Aorta (tissue), 5 donors: ENCODE measurements around the gene AK8. TPM values are rescaled to one million over a fixed set of nuclear protein-coding genes. Genes with fewer than 3 reads are reported as not detected.

Experiments used
- ATAC-seq: fragments of 200-7000 bp; cut with Tn5 transposase; one replicate; pipeline ENCODE4 v1.9.1; 2022; ENCODE audit warnings: moderate library complexity; ENCODE audit not compliant: low FRiP score
- DNase-seq, 2 donors: peaks; one replicate each; pipeline ENCODE4 v3.0.0-alpha.2; 2020
- H3K27ac ChIP-seq, 2 donors: one replicate each; pipeline ENCODE4 v1.5.1; 2013; ENCODE audit warnings: low read length in 2 of 2, mild to moderate bottlenecking in 2 of 2, moderate library complexity in 2 of 2, control low read depth in 1 of 2, inconsistent platforms in 1 of 2, low read depth in 1 of 2
- H3K27me3 ChIP-seq, 2 donors: one replicate each; pipeline ENCODE4 v1.6.1; 2013; ENCODE audit warnings: control low read depth in 1 of 2, low read length in 1 of 2, mild to moderate bottlenecking in 1 of 2, moderate library complexity in 1 of 2; ENCODE audit not compliant: insufficient read depth in 2 of 2, control insufficient read depth in 1 of 2
- H3K36me3 ChIP-seq, 2 donors: one replicate each; pipeline ENCODE4 v1.6.1; 2013; ENCODE audit warnings: control low read depth in 1 of 2, low read length in 1 of 2, mild to moderate bottlenecking in 1 of 2; ENCODE audit not compliant: insufficient read depth in 2 of 2, control insufficient read depth in 1 of 2
- H3K4me1 ChIP-seq, 2 donors: one replicate each; pipeline ENCODE4 v1.6.1; 2013; ENCODE audit warnings: low read length in 2 of 2, control low read depth in 1 of 2, mild to moderate bottlenecking in 1 of 2, moderate library complexity in 1 of 2; ENCODE audit not compliant: insufficient read depth in 2 of 2, control insufficient read depth in 1 of 2
- H3K4me3 ChIP-seq, 2 donors: one replicate each; pipeline ENCODE4 v1.5.1; 2013; ENCODE audit warnings: low read length in 2 of 2, control low read depth in 1 of 2, mild to moderate bottlenecking in 1 of 2
- H3K9me3 ChIP-seq: one replicate; pipeline ENCODE4 v1.6.1; 2013; ENCODE audit warnings: mild to moderate bottlenecking, low read length; ENCODE audit not compliant: control insufficient read depth
- whole genome bisulfite sequencing, 2 donors: extraction: QIAGEN DNeasy Blood & Tissue Kit; methylation state at CpG; one replicate each; pipeline ENCODE4 v1.1.7; 2013; 5-methylcytosine and 5-hydroxymethylcytosine counted together
- intact Hi-C, 2 donors: fragments of 100-400 bp; cut with DNase I; formaldehyde crosslinking; loops; one replicate each; pipeline versions ENCODE4 v1.14.2 to v1.15.0; 2022
- polyA plus RNA-seq, 2 donors: library from polyadenylated mRNA; stranded (reverse); fragments of 200-250 nt; gene quantifications; one replicate each; pipeline ENCODE4 v1.2.3, GENCODE V29; 2013
- total RNA-seq, 2 donors: library from RNA; stranded (reverse); fragmentation: NEBNext Ultra II Directional; extraction: Animal tissue kit (Norgen Biotek cat#: 25700); gene quantifications; one replicate each; pipeline ENCODE4 v1.2.1, GENCODE V29; 2021
- donor health status: healthy with polysubstance abuse.
- donor health status: Bipolar disorder and iron deficiency.
- donor health status: DM: no; HTN: no; CAD: no.
- donor health status: DM: no; HTN: no; CAD: no.
- donor health status: DM: yes; HTN: yes; CAD: no.

The AK8 gene
- total and polyA plus RNA-seq, 4 donors, result 0.38 to 0.72 (median 0.71) TPM; not detected in 1

DNA sequence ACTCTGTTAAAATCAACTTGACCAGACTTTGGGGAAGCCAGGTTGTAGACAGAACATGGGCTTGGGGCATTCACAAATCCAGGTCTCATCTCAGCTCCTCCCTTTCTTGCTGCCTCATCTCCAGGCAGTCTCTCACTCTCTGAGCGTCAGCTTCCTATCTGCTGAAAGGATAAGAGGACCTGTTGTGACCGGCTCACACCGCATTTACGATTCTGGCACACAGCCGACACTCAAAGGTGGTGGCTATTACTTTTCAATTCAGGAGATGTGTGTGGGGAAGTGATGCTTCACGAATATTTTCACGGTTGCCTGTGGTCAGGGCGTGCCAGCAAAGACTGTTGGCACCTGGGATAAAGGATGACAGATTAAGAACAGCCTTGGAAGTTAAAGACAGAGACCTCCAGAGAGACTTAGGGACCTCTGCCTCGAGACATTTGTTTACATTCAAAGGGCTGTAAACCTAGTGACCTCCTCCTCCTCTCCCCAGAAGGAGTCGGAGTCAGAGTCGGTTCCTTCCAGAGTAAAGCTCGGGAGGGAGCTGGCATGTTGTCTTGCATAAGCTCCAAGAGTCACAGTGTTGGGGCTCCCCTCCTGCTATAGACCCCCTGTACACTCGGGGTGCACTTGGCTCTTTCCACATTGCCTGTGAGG, 83.2 kb downstream of the AK8 start:
- no peaks in the 10 kb centered on the region for H3K9me3 ChIP-seq
- intact Hi-C loops, result loop anchor here in 1 of 2 donors (5.0 kb wide), 2 partner anchors 288 to 383 kb away; partner anchors contain the start of gene CFAP77
- 15 to 22% methylated on average over 13 of the region's 13 CpGs for WGBS, 2 donors
- H3K36me3 ChIP-seq, result no peaks in the 10 kb centered on the region
- DNase-seq (peak in 1 of 2 donors; percentile 35), ATAC-seq (no peak)
- H3K27ac ChIP-seq, result no peak overlapping the region
- H3K4me3 ChIP-seq, result no peak overlapping the region
- H3K27me3 ChIP-seq, result no peaks in the 10 kb centered on the region
- H3K4me1 ChIP-seq, result no peaks in the 10 kb centered on the region

- Histone ChIP-seq H3K4me1 (no peaks in the 10 kb centered on the region), H3K27ac (no peak overlapping the region), H3K4me3 (no peak overlapping the region), H3K36me3 (no peaks in the 10 kb centered on the region), H3K9me3 (no peaks in the 10 kb centered on the region), H3K27me3 (no peaks in the 10 kb centered on the region)
- no peak for ATAC-seq
- intact Hi-C loops, result no loop called here
- DNase-seq, result peak in 1 of 2 donors; percentile 52
- WGBS, 2 donors, result 69 to 70% methylated on average over 16 of the region's 16 CpGs
Measured at GRCh38 chr9:132793606-132794580, 84.2 kb downstream of the AK8 start.

DNA sequence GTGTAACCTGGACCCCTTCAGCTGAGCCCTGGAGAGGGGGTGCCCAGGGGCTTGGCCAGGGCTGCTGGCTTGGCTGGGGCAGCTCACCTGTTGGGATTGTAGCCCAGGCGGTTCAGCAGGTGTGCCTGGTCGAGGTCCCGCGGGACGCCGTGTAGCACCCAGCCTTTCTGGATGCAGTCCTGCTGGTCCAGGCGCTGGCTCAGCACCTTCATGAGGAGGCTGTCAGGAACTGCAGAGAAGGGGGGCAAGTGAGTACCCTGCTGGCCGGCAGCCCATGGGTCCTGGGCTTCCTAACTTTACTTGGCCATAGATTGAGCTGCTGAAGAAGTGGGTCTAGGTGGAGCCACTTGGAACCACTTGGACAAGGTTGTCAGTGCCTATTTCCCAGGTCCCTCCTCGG, 85.5 kb downstream of the AK8 start:
- no peaks in the 10 kb centered on the region for H3K27me3 ChIP-seq
- intact Hi-C loops, result no loop called here
- 88 to 92% methylated on average over 9 of the region's 9 CpGs for WGBS, 2 donors
- H3K4me3 ChIP-seq, result no peak overlapping the region
- H3K9me3 ChIP-seq, result no peaks in the 10 kb centered on the region
- ATAC-seq, result no peak
- no peaks in the 10 kb centered on the region for H3K36me3 ChIP-seq
- peak in 1 of 2 donors; percentile 64 for DNase-seq
- H3K4me1 ChIP-seq, result no peaks in the 10 kb centered on the region
- no peak overlapping the region for H3K27ac ChIP-seq

GRCh38 chr9:132791699-132792240, 86.3 kb downstream of the AK8 start:
- Histone ChIP-seq H3K4me3 (no peak overlapping the region), H3K9me3 (no peaks in the 10 kb centered on the region), H3K36me3 (no peaks in the 10 kb centered on the region), H3K4me1 (no peaks in the 10 kb centered on the region), H3K27me3 (no peaks in the 10 kb centered on the region), H3K27ac (no peak overlapping the region)
- 82 to 84% methylated on average over 5 of the region's 5 CpGs for WGBS, 2 donors
- intact Hi-C loops, result no loop called here
- DNase-seq (peak in 1 of 2 donors; percentile 44), ATAC-seq (no peak)

GRCh38 chr9:132789719-132790118, 88.4 kb downstream of the AK8 start:
- WGBS, 2 donors, result 62 to 68% methylated on average over 3 of the region's 3 CpGs
- H3K9me3 ChIP-seq, result no peaks in the 10 kb centered on the region
- DNase-seq, result no peak
- no peak for ATAC-seq
- H3K36me3 ChIP-seq, result no peaks in the 10 kb centered on the region
- intact Hi-C loops, result no loop called here
- no peaks in the 10 kb centered on the region for H3K27me3 ChIP-seq
- no peak overlapping the region for H3K4me3 ChIP-seq
- no peak overlapping the region for H3K27ac ChIP-seq
- no peaks in the 10 kb centered on the region for H3K4me1 ChIP-seq

DNA sequence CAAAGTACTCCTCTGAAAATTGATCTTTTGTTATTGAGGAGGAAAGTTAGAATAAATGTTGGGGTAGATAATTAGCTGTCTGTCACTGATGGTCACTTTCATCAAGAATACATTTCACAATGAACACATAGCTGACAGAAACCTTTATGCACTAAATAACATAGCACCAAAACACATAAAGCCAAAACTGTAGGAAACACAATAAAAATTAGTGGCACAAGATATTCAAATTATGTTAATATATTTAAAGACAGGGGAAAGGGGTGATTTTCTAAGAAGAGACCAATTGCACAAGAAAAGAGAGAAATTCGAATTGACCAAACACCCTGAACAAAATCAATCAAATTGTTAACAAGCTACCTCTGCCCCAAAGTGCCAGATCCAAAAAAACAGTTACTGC, 89.7 kb downstream of the AK8 start:
- no peak overlapping the region for H3K27ac ChIP-seq
- no peaks in the 10 kb centered on the region for H3K9me3 ChIP-seq
- ATAC-seq, result no peak
- no peaks in the 10 kb centered on the region for H3K36me3 ChIP-seq
- no peaks in the 10 kb centered on the region for H3K27me3 ChIP-seq
- H3K4me3 ChIP-seq, result no peak overlapping the region
- 72 to 73% methylated on average over 1 of the region's 1 CpG for WGBS, 2 donors
- intact Hi-C loops, result no loop called here
- H3K4me1 ChIP-seq, result no peaks in the 10 kb centered on the region
- DNase-seq, result no peak

- Histone ChIP-seq H3K4me3 (no peak overlapping the region), H3K4me1 (no peaks in the 10 kb centered on the region), H3K9me3 (no peaks in the 10 kb centered on the region), H3K36me3 (no peaks in the 10 kb centered on the region), H3K27me3 (no peaks in the 10 kb centered on the region), H3K27ac (no peak overlapping the region)
- intact Hi-C loops, result no loop called here
- ATAC-seq (no peak), DNase-seq (no peak)
- WGBS, 2 donors, result 87 to 95% methylated on average over 1 of the region's 1 CpG
Measured at GRCh38 chr9:132787748-132788159, 90.3 kb downstream of the AK8 start.

GRCh38 chr9:132784286-132784830, 93.7 kb downstream of the AK8 start:
- Histone ChIP-seq H3K27me3 (no peaks in the 10 kb centered on the region), H3K27ac (no peak overlapping the region), H3K4me3 (no peak overlapping the region), H3K4me1 (no peaks in the 10 kb centered on the region), H3K36me3 (no peaks in the 10 kb centered on the region), H3K9me3 (no peaks in the 10 kb centered on the region)
- DNase-seq (no peak), ATAC-seq (no peak)
- intact Hi-C loops, result no loop called here
- 88 to 92% methylated on average over 4 of the region's 4 CpGs for WGBS, 2 donors
